GM12878 (cell line): ENCODE measurements around the gene GALNT6. TPM values are rescaled to one million over a fixed set of nuclear protein-coding genes. Genes with fewer than 3 reads are reported as not detected.

Source experiments
- ATAC-seq: fragments of 200-7000 bp; cut with Tn5 transposase; 3 replicates; pipeline ENCODE4 v1.9.1; 2020; ENCODE audit warnings: mild to moderate bottlenecking, moderate library complexity
- BruUV-seq: library from RNA; stranded (reverse); fragments of 400-500 nt; replicated peaks from 2 replicates; lab custom pipeline; 2021; lab: Mats Ljungman, UMichigan
- CTCF ChIA-PET: fragments of 300-600 bp; sonication (Branson Sonifier 250); formaldehyde crosslinking; extraction: SDS; loops from one replicate; lab custom pipeline; 2021; ENCODE audit warnings: inconsistent platforms; lab: Yijun Ruan, JAX
- POLR2A ChIA-PET: fragments of 350-600 bp; formaldehyde crosslinking; extraction: SDS; loops from one replicate; lab custom pipeline; 2021; ENCODE audit warnings: inconsistent platforms; lab: Charles Lee
- RAD21 ChIA-PET: fragments of 300-600 bp; sonication (Branson Sonifier 250); formaldehyde crosslinking; loops from one replicate; lab custom pipeline; 2023; ENCODE audit warnings: antibody characterized with exemption; ENCODE audit not compliant: unreplicated experiment; lab: Charles Lee
- SMC1A ChIA-PET: fragments of 300-600 bp; sonication (Branson Sonifier 250); formaldehyde crosslinking; loops from one replicate; lab custom pipeline; 2023; ENCODE audit not compliant: unreplicated experiment, uncharacterized antibody; lab: Charles Lee
- DNase-seq: peaks from one replicate; pipeline ENCODE4 v3.0.0-alpha.2; 2011; ENCODE audit warnings: low read depth, low spot score
- FAIRE-seq: peaks from 3 replicates; lab custom pipeline; 2011; peaks lifted over from hg19 to GRCh38; lab: Jason Lieb, UNC
- H2AFZ ChIP-seq: 2 replicates; pipeline ENCODE4 v1.6.0; 2011; ENCODE audit warnings: low read depth, low read length, control low read depth; ENCODE audit not compliant: control insufficient read depth
- H3K27ac ChIP-seq: 2 replicates; pipeline ENCODE4 v1.5.1; 2011; ENCODE audit warnings: control low read depth; ENCODE audit not compliant: control insufficient read depth, insufficient read depth
- H3K27me3 ChIP-seq, 2 experiments: replicated peaks in 1 of 2; 2 replicates each; pipeline versions ENCODE4 v1.6.0 to v1.6.1; 2011; ENCODE audit warnings: low read length in 1 of 2; ENCODE audit not compliant: control insufficient read depth in 2 of 2, insufficient read depth in 2 of 2
- H3K36me3 ChIP-seq, 2 experiments: 2 replicates each; pipeline ENCODE4 v1.5.1; 2011; ENCODE audit warnings: low read length in 1 of 2; ENCODE audit not compliant: control insufficient read depth in 2 of 2, insufficient read depth in 2 of 2
- H3K4me1 ChIP-seq: 2 replicates; pipeline ENCODE4 v1.6.1; 2011; ENCODE audit warnings: mild to moderate bottlenecking, low read length, moderate library complexity, mixed read lengths; ENCODE audit not compliant: control insufficient read depth, insufficient read depth
- H3K4me2 ChIP-seq: 2 replicates; pipeline ENCODE4 v1.6.0; 2011; ENCODE audit warnings: control low read depth; ENCODE audit not compliant: control insufficient read depth, insufficient read depth
- H3K4me3 ChIP-seq: fragments of 200-600 bp; sonication (generic); 2 replicates; pipeline ENCODE4 v1.5.1; 2016
- H3K79me2 ChIP-seq: 2 replicates; pipeline ENCODE4 v1.6.0; 2011; ENCODE audit warnings: low read length; ENCODE audit not compliant: control insufficient read depth, insufficient read depth
- H3K9ac ChIP-seq: 2 replicates; pipeline ENCODE4 v1.8.0; 2011; ENCODE audit warnings: low read length, control low read depth, mixed read lengths; ENCODE audit not compliant: control insufficient read depth, insufficient read depth
- H3K9me3 ChIP-seq: replicated peaks from 3 replicates; pipeline ENCODE4 v1.5.1; 2011; ENCODE audit warnings: mild to moderate bottlenecking, low read length; ENCODE audit not compliant: control insufficient read depth, insufficient read depth
- H4K20me1 ChIP-seq: 2 replicates; pipeline ENCODE4 v1.6.0; 2011; ENCODE audit not compliant: control insufficient read depth, insufficient read depth
- ATF2 ChIP-seq: IDR thresholded peaks from 2 replicates; pipeline ENCODE4 v1.6.1; 2012; ENCODE audit warnings: low read length, inconsistent platforms
- CHD2 ChIP-seq: IDR thresholded peaks from 2 replicates; pipeline ENCODE4 v1.6.1; 2011; ENCODE audit warnings: low read depth, low read length, improper control_type of control experiment, borderline replicate concordance
- EED ChIP-seq: sonication (generic); IDR thresholded peaks from 2 replicates; pipeline ENCODE4 v1.6.1; 2016; ENCODE audit warnings: antibody characterized with exemption, low read depth
- LARP7 ChIP-seq: fragments of 450-650 bp; IDR thresholded peaks from 2 replicates; pipeline ENCODE4 v1.6.1; 2017; ENCODE audit warnings: mild to moderate bottlenecking
- NFYA ChIP-seq: IDR thresholded peaks from 2 replicates; pipeline ENCODE4 v1.6.1; 2011; ENCODE audit warnings: low read depth, mild to moderate bottlenecking, low read length, improper control_type of control experiment, borderline replicate concordance
- NFYB ChIP-seq: IDR thresholded peaks from 2 replicates; pipeline ENCODE4 v1.6.1; 2011; ENCODE audit warnings: low read depth, mild to moderate bottlenecking, low read length, improper control_type of control experiment, moderate library complexity; ENCODE audit not compliant: insufficient read depth
- SP1 ChIP-seq: IDR thresholded peaks from one replicate; pipeline ENCODE4 v1.6.1; 2011; ENCODE audit warnings: low read depth, low read length
- STAT1 ChIP-seq: fragments of 450-650 bp; conservative IDR thresholded peaks from 2 replicates; pipeline ENCODE4 v1.6.1; 2014; ENCODE audit warnings: antibody characterized with exemption, mild to moderate bottlenecking
- STAT3 ChIP-seq: IDR thresholded peaks from 2 replicates; pipeline ENCODE4 v1.6.1; 2011; ENCODE audit warnings: low read depth, low read length, improper control_type of control experiment
- SUPT20H ChIP-seq: IDR thresholded peaks from 2 replicates; pipeline ENCODE4 v1.6.1; 2011; ENCODE audit warnings: low read depth, mild to moderate bottlenecking, low read length, moderate library complexity, borderline replicate concordance; ENCODE audit not compliant: control insufficient read depth
- TCF12 ChIP-seq: IDR thresholded peaks from 2 replicates; pipeline ENCODE4 v1.6.1; 2011; ENCODE audit warnings: low read depth, mild to moderate bottlenecking, low read length
- ZNF217 ChIP-seq: fragments of 450-650 bp; IDR thresholded peaks from 2 replicates; pipeline ENCODE4 v1.6.1; 2017; ENCODE audit warnings: antibody characterized with exemption, mild to moderate bottlenecking
- ZNF384 ChIP-seq: IDR thresholded peaks from 2 replicates; pipeline ENCODE4 v1.6.1; 2012; ENCODE audit warnings: low read depth, mild to moderate bottlenecking, low read length, improper control_type of control experiment, borderline replicate concordance
- WGBS: methylation state at CpG from one replicate; pipeline ENCODE4 v1.1.6; 2016; ENCODE audit warnings: low lambda C conversion rate; ENCODE audit not compliant: insufficient replicate concordance, insufficient coverage; ENCODE audit errors: missing lambda C conversion rate; 5-methylcytosine and 5-hydroxymethylcytosine counted together
- in situ Hi-C: fragments of 300-500 bp; cut with MboI; formaldehyde crosslinking; loops from 9 replicates; pipeline ENCODE4 v1.14.3; 2018; ENCODE audit warnings: mixed read lengths
- intact Hi-C: fragments of 100-400 bp; cut with micrococcal nuclease; formaldehyde crosslinking; loops from one replicate; pipeline ENCODE4 v1.14.2; 2022; ENCODE audit not compliant: unreplicated experiment
- polyA plus RNA-seq, 11 experiments: library from polyadenylated mRNA; depleted of rRNA in 4 of 11; unstranded in 6 of 11; stranded (reverse) in 5 of 11; fragments of >200 nt; fragmentation: Nextera tagmentation in 4 of 11; fragmentation: Illumina TruSeq in 1 of 11; extraction: Ambion mirVana in 4 of 11; extraction: Trizol in 1 of 11; gene quantifications; 1 replicate in 1 of 11; 2 replicates in 10 of 11; pipeline versions ENCODE4 v1.2.1 to v1.2.3, GENCODE V29; 2011 to 2016; ENCODE audit warnings: inconsistent platforms in 2 of 11, missing spikeins in 2 of 11, low read depth in 1 of 11
- total RNA-seq, 4 experiments: library from RNA; depleted of rRNA in 3 of 4; stranded (reverse); fragments of >200 nt in 3 of 4; fragmentation: Illumina TruSeq in 1 of 4; extraction: Trizol in 1 of 4; gene quantifications; 2 replicates each; pipeline versions ENCODE4 v1.2.1 to v1.2.3, GENCODE V29; 2013 to 2021
- TF ChIP-seq, protein P1 (sequence below), 3 experiments: IDR thresholded peaks in 2 of 3; conservative IDR thresholded peaks in 1 of 3; 2 replicates each; pipeline ENCODE4 v1.5.1; 2011; ENCODE audit warnings: low read depth in 3 of 3, low read length in 3 of 3, mild to moderate bottlenecking in 3 of 3, control low read depth in 2 of 3, moderate library complexity in 2 of 3, inconsistent platforms in 1 of 3, mixed read lengths in 1 of 3; ENCODE audit not compliant: control insufficient read depth in 2 of 3, insufficient read depth in 1 of 3; ENCODE audit errors: extremely low read depth in 1 of 3

Gene GALNT6
- total and polyA plus RNA-seq, 10 of the 15 experiments (the other 5 are each of a cell fraction or from before 2014, with no cell fraction given), result 6.6 to 40.4 (median 23.7) TPM

DNA sequence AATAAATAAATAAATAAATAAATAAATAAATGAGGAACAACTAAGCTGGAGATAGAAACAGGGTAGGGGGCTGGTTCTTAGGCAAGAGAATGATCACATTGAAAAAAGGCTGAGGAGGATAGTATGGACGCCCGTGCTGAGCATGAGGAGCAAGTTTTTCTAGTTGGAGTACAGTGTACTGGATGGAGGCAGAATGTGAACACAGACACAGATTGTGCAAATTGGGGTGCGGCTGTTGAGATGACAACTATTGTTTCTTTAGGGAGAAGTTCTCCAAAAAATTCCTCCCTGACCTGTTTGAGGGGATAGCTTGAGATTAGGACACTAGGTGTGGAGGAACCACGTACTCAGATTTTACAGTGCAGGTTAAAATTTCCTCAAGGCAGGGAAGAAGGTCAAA, 66.3 kb downstream of the GALNT6 start:
- TF ChIP-seq TCF12 (no peak), EED (no peak), LARP7 (no peak), NFYA (no peak), SUPT20H (no peak), NFYB (no peak), SP1 (no peak), ATF2 (no peak), STAT1 (no peak), ZNF384 (no peak), STAT3 (no peak), ZNF217 (no peak), CHD2 (no peak)
- TF ChIP-seq, protein P1, sequence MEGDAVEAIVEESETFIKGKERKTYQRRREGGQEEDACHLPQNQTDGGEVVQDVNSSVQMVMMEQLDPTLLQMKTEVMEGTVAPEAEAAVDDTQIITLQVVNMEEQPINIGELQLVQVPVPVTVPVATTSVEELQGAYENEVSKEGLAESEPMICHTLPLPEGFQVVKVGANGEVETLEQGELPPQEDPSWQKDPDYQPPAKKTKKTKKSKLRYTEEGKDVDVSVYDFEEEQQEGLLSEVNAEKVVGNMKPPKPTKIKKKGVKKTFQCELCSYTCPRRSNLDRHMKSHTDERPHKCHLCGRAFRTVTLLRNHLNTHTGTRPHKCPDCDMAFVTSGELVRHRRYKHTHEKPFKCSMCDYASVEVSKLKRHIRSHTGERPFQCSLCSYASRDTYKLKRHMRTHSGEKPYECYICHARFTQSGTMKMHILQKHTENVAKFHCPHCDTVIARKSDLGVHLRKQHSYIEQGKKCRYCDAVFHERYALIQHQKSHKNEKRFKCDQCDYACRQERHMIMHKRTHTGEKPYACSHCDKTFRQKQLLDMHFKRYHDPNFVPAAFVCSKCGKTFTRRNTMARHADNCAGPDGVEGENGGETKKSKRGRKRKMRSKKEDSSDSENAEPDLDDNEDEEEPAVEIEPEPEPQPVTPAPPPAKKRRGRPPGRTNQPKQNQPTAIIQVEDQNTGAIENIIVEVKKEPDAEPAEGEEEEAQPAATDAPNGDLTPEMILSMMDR (IDR thresholded peaks at IDR 0.05 in 2 of 3, conservative IDR thresholded peaks at IDR 0.05 in 1 of 3; ENCODE audit: control insufficient read depth in 2 of 3, extremely low read depth in 1 of 3, insufficient read depth in 1 of 3, low read depth in 3 of 3, low read length in 3 of 3), result no peak
- no peak for FAIRE-seq
- no peak for ATAC-seq
- no peak overlapping the region for H3K9ac ChIP-seq
- no TSS peak for BruUV-seq
- no peak overlapping the region for H3K27ac ChIP-seq
- H4K20me1 ChIP-seq, result no peaks in the 10 kb centered on the region
- ChIA-PET POLR2A (no interaction called here), CTCF (interaction anchor here (1.9 kb wide), 1 partner anchor 16 kb away, joined by 5 read pairs; no protein-coding TSS in a partner anchor), SMC1A (interaction anchor here (0.8 to 1.6 kb wide), 2 partner anchors 54 to 338 kb away, joined by 3 read pairs; partner anchors contain the start of gene SMAGP), RAD21 (interaction anchor here (3.8 kb wide), 1 partner anchor 16 kb away, joined by 14 read pairs; no protein-coding TSS in a partner anchor)
- H2AFZ ChIP-seq, result no peak overlapping the region
- 98% methylated on average over 4 of the region's 4 CpGs for WGBS
- H3K4me1 ChIP-seq, result peaks cover 56% of the 10 kb centered on the region
- H3K9me3 ChIP-seq, result no peaks in the 10 kb centered on the region
- intact Hi-C loops (loop anchor here (10.0 kb wide), 1 partner anchor 560 kb away; the partner anchor contains the start of gene ATF1), in situ Hi-C loops (no loop called here)
- no peak for DNase-seq
- no peaks in the 10 kb centered on the region for H3K36me3 ChIP-seq
- H3K79me2 ChIP-seq, result peaks cover 31% of the 10 kb centered on the region
- H3K27me3 ChIP-seq, result no peaks in the 10 kb centered on the region
- H3K4me3 ChIP-seq, result no peak overlapping the region
- H3K4me2 ChIP-seq, result no peak overlapping the region
